ENCODE measurements around the gene SLC15A5. TPM values are rescaled to one million over a fixed set of nuclear protein-coding genes. Genes with fewer than 3 reads are reported as not detected.

Gene SLC15A5
- total RNA-seq, 3 donors from 2014 or later = not detected

GRCh38 chr12:16310934-16311333, 33.4 kb upstream of the SLC15A5 start:
- peaks cover 12% of the 10 kb centered on the region for H3K9me3 ChIP-seq
- ATAC-seq (no peak), DNase-seq (no peak)
- no peaks in the 10 kb centered on the region for H3K36me3 ChIP-seq (ENCODE audit: low read depth)
- intact Hi-C loops (cut with DNase I, micrococcal nuclease) = no loop called here
- H3K4me1 ChIP-seq (ENCODE audit: low read depth) = no peaks in the 10 kb centered on the region
- H3K4me3 ChIP-seq = no peak overlapping the region
- no peak for TF ChIP-seq CTCF (IDR thresholded peaks at IDR 0.05)

GRCh38 chr12:16307856-16308475, 30.5 kb upstream of the SLC15A5 start:
- ATAC-seq = no peak
- TF ChIP-seq CTCF (IDR thresholded peaks at IDR 0.05) = no peak
- intact Hi-C loops (cut with DNase I, micrococcal nuclease) = no loop called here

GRCh38 chr12:16303939-16304338, 26.5 kb upstream of the SLC15A5 start:
- no peaks in the 10 kb centered on the region for H3K4me1 ChIP-seq (ENCODE audit: low read depth)
- DNase-seq = no peak

More at GRCh38 chr12:16307856-16308475, 30.5 kb upstream of the SLC15A5 start:
- H3K4me3 ChIP-seq = no peak overlapping the region
- peaks cover 12% of the 10 kb centered on the region for H3K9me3 ChIP-seq
- DNase-seq = no peak
- no peaks in the 10 kb centered on the region for H3K4me1 ChIP-seq (ENCODE audit: low read depth)
- no peaks in the 10 kb centered on the region for H3K36me3 ChIP-seq (ENCODE audit: low read depth)

GRCh38 chr12:16300736-16301135, 23.3 kb upstream of the SLC15A5 start:
- intact Hi-C loops (cut with DNase I, micrococcal nuclease) = no loop called here
- no peak for TF ChIP-seq CTCF (IDR thresholded peaks at IDR 0.05)

More at GRCh38 chr12:16303939-16304338, 26.5 kb upstream of the SLC15A5 start:
- Histone ChIP-seq H3K4me3 (no peak overlapping the region), H3K36me3 (ENCODE audit: low read depth) (no peaks in the 10 kb centered on the region), H3K9me3 (peaks cover 2% of the 10 kb centered on the region)
- ATAC-seq = no peak
- intact Hi-C loops (cut with DNase I, micrococcal nuclease) = no loop called here
- no peak for TF ChIP-seq CTCF (IDR thresholded peaks at IDR 0.05)

GRCh38 chr12:16300122-16300521, 22.6 kb upstream of the SLC15A5 start:
- intact Hi-C loops (cut with DNase I, micrococcal nuclease) = no loop called here
- no peak for TF ChIP-seq CTCF (IDR thresholded peaks at IDR 0.05)
- no peak for ATAC-seq
- H3K4me3 ChIP-seq = no peak overlapping the region
- DNase-seq = no peak
- no peaks in the 10 kb centered on the region for H3K36me3 ChIP-seq (ENCODE audit: low read depth)
- no peaks in the 10 kb centered on the region for H3K4me1 ChIP-seq (ENCODE audit: low read depth)
- no peaks in the 10 kb centered on the region for H3K9me3 ChIP-seq

More at GRCh38 chr12:16300736-16301135, 23.3 kb upstream of the SLC15A5 start:
- H3K36me3 ChIP-seq (ENCODE audit: low read depth) = no peaks in the 10 kb centered on the region
- no peaks in the 10 kb centered on the region for H3K4me1 ChIP-seq (ENCODE audit: low read depth)
- ATAC-seq = no peak
- H3K9me3 ChIP-seq = no peaks in the 10 kb centered on the region
- DNase-seq = no peak
- H3K4me3 ChIP-seq = no peak overlapping the region
